ENCODE data around the gene ABCC4. TPM values are rescaled to one million over a fixed set of nuclear protein-coding genes. Genes with fewer than 3 reads are reported as not detected.

The ABCC4 gene
- total and polyA plus RNA-seq, 8 donors, result 0.80 to 8.7 (median 4.1) TPM

DNA sequence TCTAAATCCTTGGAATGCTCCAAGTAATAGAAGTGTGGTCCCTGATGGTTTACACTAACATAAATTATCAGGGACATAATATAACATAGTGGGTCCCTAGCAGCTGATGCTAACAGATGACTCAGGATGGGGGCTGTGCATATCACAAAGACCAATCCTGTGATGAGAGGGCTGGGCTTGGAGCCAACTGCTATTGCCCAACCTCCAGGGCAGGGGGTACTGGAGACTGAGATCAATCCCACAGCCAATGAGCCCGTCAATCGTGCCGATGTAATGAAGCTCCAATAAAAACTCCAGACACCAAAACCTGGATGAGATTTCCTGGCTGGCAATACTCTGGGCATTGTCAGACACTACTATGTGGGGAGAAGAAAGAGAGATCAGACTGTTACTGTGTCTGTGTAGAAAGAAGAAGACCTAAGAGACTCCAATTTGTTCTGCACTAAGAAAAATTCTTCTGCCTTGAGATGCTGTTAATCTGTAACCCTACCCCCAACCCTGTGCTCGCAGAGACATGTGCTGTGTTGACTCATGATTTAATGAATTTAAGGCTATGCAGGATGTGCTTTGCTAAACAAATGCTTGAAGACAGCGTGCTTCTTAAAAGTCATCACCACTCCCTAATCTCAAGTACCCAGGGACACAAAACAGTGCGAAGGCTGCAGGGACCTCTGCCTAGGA lies 33.4 kb downstream of the ABCC4 start:
- ATAC-seq (no peak), FAIRE-seq (no peak), DNase-seq (no peak)
- no peaks in the 10 kb centered on the region for H3K27me3 ChIP-seq
- 71 to 72% methylated on average over 6 of the region's 6 CpGs for WGBS, 2 donors
- intact Hi-C loops (cut with DNase I), result no loop called here
- no peak overlapping the region for H3K4me3 ChIP-seq
- peaks cover 0 to 7% (median 0%) of the 10 kb centered on the region in 3 donors for H3K4me1 ChIP-seq
- no peak for TF ChIP-seq CTCF (IDR thresholded peaks at IDR 0.05)
- H3K9me3 ChIP-seq, result no peaks in the 10 kb centered on the region
- H3K27ac ChIP-seq, result no peak overlapping the region
- no peaks in the 10 kb centered on the region for H3K36me3 ChIP-seq

DNA sequence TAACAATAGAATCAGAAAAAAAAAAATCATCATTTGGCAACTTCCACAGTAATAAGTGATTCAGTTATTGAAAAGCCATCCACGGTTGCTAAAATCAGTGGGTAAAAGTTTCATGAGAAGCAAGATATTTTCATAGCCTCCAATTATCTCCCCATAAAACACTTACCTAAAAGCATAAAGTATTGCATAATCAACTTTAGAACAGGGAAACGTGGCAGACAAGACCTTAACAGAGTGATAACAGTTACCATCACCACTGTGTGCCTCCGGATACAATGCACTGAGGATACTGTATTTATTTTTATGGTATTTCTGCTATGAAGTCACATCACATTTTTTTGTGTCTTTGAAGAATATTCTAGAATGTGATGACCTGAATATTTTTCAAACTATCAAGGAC lies 37.0 kb downstream of the ABCC4 start:
- Histone ChIP-seq H3K4me1 (no peaks in the 10 kb centered on the region), H3K4me3 (no peak overlapping the region), H3K27me3 (no peaks in the 10 kb centered on the region), H3K27ac (no peak overlapping the region), H3K36me3 (no peaks in the 10 kb centered on the region), H3K9me3 (no peaks in the 10 kb centered on the region)
- ATAC-seq, result no peak
- no peak for TF ChIP-seq CTCF (IDR thresholded peaks at IDR 0.05)
- no peak for DNase-seq
- 79 to 86% methylated on average over 3 of the region's 3 CpGs for WGBS, 2 donors
- intact Hi-C loops (cut with DNase I), result no loop called here
- FAIRE-seq, result no peak

DNA sequence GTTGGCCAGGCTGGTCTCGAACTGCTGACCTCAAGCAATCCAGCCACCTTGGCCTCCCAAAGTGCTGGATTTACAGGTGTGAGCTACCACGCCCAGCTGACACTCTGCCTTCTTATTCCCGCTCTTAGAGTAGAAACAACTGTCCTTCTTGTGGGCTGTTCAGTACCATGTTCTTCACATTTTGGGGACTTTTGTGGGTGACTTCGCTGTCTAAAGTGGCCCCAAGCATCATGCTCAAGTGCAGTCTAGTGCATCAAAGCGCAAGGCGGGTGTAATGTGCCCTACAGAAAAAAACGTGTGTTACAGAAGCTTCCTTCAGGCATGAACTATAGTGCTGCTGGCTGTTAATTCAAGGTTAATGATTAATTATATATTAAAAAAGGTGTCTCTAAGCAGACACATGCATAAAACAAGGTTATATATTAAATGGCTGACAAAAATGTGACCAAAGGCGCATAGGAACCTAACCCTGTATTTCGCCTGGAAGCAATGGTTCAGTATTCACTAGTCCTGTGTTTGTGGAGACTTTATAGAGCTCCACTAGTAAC lies 38.3 kb downstream of the ABCC4 start:
- no peak for FAIRE-seq
- H3K4me1 ChIP-seq, result no peaks in the 10 kb centered on the region
- no peak overlapping the region for H3K4me3 ChIP-seq
- 92 to 93% methylated on average over 9 of the region's 9 CpGs for WGBS, 2 donors
- intact Hi-C loops (cut with DNase I), result no loop called here
- no peaks in the 10 kb centered on the region for H3K36me3 ChIP-seq
- H3K9me3 ChIP-seq, result no peaks in the 10 kb centered on the region
- DNase-seq, result no peak
- no peak overlapping the region for H3K27ac ChIP-seq
- H3K27me3 ChIP-seq, result no peaks in the 10 kb centered on the region
- TF ChIP-seq CTCF (IDR thresholded peaks at IDR 0.05), result no peak
- ATAC-seq, result no peak

- Histone ChIP-seq H3K36me3 (no peaks in the 10 kb centered on the region), H3K9me3 (no peaks in the 10 kb centered on the region), H3K4me3 (no peak overlapping the region), H3K4me1 (no peaks in the 10 kb centered on the region), H3K27me3 (no peaks in the 10 kb centered on the region), H3K27ac (no peak overlapping the region)
- ATAC-seq, result no peak
- TF ChIP-seq CTCF (IDR thresholded peaks at IDR 0.05), result no peak
- no peak for FAIRE-seq
- intact Hi-C loops (cut with DNase I), result no loop called here
- DNase-seq, result no peak
- WGBS, 2 donors, result 75 to 76% methylated on average over 3 of the region's 3 CpGs
Observed at GRCh38 chr13:95261956-95262355, 39.3 kb downstream of the ABCC4 start.

DNA sequence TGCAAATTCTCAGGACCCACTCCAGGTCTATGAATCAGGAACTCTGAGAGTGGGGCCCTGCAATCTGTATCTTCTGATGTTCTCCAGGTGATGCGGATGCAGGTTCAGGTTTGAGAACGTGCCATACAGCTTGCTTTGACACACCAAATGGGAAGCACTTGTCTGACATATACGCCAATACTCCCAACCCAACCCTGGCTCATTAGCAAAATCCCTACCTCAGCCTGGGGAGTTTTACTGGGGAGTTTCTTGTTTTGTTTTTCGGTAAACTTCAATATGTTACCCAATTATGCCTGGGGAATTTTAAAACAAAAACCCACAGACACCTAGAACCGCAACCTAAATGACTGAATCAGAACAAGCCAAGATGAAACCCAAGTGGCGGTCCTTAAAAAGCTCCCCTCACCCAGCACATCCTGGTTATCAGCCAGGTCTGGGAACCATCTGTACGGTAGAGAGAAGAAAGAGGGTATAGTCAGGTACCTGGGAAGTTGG lies 41.2 kb downstream of the ABCC4 start:
- intact Hi-C loops (cut with DNase I), result no loop called here
- Histone ChIP-seq H3K4me3 (no peak overlapping the region), H3K36me3 (no peaks in the 10 kb centered on the region), H3K4me1 (no peaks in the 10 kb centered on the region), H3K27ac (no peak overlapping the region), H3K9me3 (no peaks in the 10 kb centered on the region), H3K27me3 (no peaks in the 10 kb centered on the region)
- ATAC-seq (no peak), FAIRE-seq (no peak), DNase-seq (no peak)
- 94 to 97% methylated on average over 7 of the region's 7 CpGs for WGBS, 2 donors
- TF ChIP-seq CTCF (IDR thresholded peaks at IDR 0.05), result no peak
